ENCODE results near the gene AKAP6. TPM values are rescaled to one million over a fixed set of nuclear protein-coding genes. Genes with fewer than 3 reads are reported as not detected.
"Not testable (repeated sequence)": the region's sequence is repeated elsewhere in the genome, so short reads cannot be mapped to it uniquely, and the experiment has no call there.

The AKAP6 gene
- total RNA-seq, 1 donor from 2014 or later = 4.7 TPM

DNA sequence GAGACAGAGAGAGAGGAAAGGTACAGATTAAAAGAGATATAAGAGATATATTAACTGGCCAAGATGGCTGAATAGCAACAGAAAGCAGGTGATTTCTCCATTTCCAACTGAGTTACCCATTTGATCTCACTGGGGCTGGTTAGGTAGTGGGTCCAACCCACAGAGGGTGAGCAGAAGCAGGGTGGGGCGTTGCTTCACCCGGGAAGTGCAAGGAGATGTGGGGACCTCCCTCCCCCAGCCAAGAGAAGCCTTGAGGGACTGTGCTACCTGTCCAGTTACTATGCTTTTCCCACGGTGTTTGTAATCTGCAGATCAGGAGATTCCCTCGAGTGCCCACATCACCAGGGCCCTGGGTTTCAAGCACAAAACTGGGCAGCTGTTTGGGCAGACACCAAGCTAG lies 131.2 kb downstream of the AKAP6 start:
- no peaks in the 10 kb centered on the region for H3K9me3 Mint-ChIP-seq
- H3K27ac Mint-ChIP-seq = no peak overlapping the region
- no peak for DNase-seq (ENCODE audit: extremely low spot score, unreplicated experiment)
- no peaks in the 10 kb centered on the region for H3K36me3 Mint-ChIP-seq
- TF ChIP-seq, protein P1, sequence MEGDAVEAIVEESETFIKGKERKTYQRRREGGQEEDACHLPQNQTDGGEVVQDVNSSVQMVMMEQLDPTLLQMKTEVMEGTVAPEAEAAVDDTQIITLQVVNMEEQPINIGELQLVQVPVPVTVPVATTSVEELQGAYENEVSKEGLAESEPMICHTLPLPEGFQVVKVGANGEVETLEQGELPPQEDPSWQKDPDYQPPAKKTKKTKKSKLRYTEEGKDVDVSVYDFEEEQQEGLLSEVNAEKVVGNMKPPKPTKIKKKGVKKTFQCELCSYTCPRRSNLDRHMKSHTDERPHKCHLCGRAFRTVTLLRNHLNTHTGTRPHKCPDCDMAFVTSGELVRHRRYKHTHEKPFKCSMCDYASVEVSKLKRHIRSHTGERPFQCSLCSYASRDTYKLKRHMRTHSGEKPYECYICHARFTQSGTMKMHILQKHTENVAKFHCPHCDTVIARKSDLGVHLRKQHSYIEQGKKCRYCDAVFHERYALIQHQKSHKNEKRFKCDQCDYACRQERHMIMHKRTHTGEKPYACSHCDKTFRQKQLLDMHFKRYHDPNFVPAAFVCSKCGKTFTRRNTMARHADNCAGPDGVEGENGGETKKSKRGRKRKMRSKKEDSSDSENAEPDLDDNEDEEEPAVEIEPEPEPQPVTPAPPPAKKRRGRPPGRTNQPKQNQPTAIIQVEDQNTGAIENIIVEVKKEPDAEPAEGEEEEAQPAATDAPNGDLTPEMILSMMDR (conservative IDR thresholded peaks at IDR 0.05) = no peak
- H3K27me3 Mint-ChIP-seq = no peaks in the 10 kb centered on the region
- no peak overlapping the region for H3K4me3 Mint-ChIP-seq
- H3K4me1 Mint-ChIP-seq (ENCODE audit: unreplicated experiment) = no peaks in the 10 kb centered on the region

DNA sequence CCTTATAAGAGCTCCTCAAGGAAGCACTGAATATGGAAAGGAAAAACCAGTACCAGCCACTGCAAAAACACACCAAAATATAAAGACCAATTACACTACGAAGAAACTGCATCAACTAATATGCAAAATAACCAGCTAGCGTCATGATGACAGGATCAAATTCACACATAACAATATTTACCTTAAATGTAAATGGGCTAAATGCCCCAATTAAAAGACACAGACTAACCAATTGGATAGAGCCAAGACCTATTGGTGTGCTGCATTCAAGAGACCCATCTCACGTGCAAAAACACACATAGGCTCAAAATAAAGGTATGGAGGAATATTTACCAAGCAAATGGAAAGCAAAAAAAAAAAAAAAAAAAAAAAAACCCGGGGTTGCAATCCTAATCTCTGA lies 133.5 kb downstream of the AKAP6 start:
- not testable (repeated sequence) for H3K4me1 Mint-ChIP-seq (ENCODE audit: unreplicated experiment); H3K9me3 Mint-ChIP-seq; H3K27me3 Mint-ChIP-seq; H3K4me3 Mint-ChIP-seq; DNase-seq (ENCODE audit: extremely low spot score, unreplicated experiment); H3K27ac Mint-ChIP-seq; H3K36me3 Mint-ChIP-seq

DNA sequence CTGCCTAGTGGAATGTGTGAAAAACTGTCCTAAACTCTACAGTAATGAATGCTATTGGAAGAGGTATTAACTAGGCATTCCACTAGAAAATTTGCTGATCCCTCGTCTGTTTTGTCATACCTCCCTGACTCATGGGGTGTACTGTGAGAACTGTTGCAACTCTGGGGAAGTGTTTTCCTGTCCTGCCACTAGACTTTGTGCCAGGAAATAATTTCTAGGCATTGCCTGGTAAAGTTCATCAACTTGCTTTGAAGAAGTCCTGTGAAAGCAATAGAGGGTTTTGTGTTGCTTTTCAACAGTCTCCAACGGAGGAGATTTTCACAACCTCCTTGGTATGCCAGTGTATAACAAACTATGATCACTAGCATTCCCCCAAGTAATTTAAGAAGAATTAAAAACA lies 139.9 kb downstream of the AKAP6 start:
- Mint-ChIP-seq H3K4me1 (ENCODE audit: unreplicated experiment) (peaks cover 22% of the 10 kb centered on the region), H3K27ac (no peak overlapping the region), H3K9me3 (no peaks in the 10 kb centered on the region), H3K4me3 (no peak overlapping the region), H3K36me3 (no peaks in the 10 kb centered on the region), H3K27me3 (no peaks in the 10 kb centered on the region)
- TF ChIP-seq, protein P1 (conservative IDR thresholded peaks at IDR 0.05) = no peak
- DNase-seq (ENCODE audit: extremely low spot score, unreplicated experiment) = no peak

- no peaks in the 10 kb centered on the region for H3K36me3 Mint-ChIP-seq
- H3K4me3 Mint-ChIP-seq = no peak overlapping the region
- no peak overlapping the region for H3K27ac Mint-ChIP-seq
- no peaks in the 10 kb centered on the region for H3K27me3 Mint-ChIP-seq
- no peak for DNase-seq (ENCODE audit: extremely low spot score, unreplicated experiment)
- TF ChIP-seq, protein P1 (conservative IDR thresholded peaks at IDR 0.05) = peak; percentile 87
- H3K9me3 Mint-ChIP-seq = no peaks in the 10 kb centered on the region
- H3K4me1 Mint-ChIP-seq (ENCODE audit: unreplicated experiment) = peaks cover 25% of the 10 kb centered on the region
Observed at GRCh38 chr14:32469388-32470160, 140.5 kb downstream of the AKAP6 start.

- Mint-ChIP-seq H3K4me3 (no peak overlapping the region), H3K27ac (no peak overlapping the region), H3K36me3 (no peaks in the 10 kb centered on the region), H3K27me3 (no peaks in the 10 kb centered on the region), H3K4me1 (ENCODE audit: unreplicated experiment) (peaks cover 25% of the 10 kb centered on the region), H3K9me3 (no peaks in the 10 kb centered on the region)
- TF ChIP-seq, protein P1 (conservative IDR thresholded peaks at IDR 0.05) = no peak
- DNase-seq (ENCODE audit: extremely low spot score, unreplicated experiment) = no peak
Observed at GRCh38 chr14:32470161-32470715, 141.1 kb downstream of the AKAP6 start.

DNA sequence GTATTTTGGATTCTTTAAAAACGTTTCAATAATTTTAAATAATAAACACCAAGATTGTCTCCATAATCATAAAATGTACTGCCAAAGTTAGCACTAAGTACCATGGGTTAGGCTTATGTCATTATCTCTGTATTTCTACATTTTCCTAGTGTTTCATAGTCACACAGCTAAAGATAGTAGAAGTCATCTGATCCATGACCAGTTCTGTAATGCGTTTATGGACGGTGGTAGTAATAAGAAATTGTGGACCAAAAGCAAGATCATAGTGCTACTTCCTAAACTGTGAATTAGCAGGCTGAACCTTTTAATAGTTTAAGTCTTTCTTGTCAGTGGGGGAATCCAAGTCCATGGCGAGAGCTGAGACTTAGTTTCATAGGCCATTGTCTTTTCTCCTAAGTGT lies 142.1 kb downstream of the AKAP6 start:
- H3K4me3 Mint-ChIP-seq = no peak overlapping the region
- peaks cover 25% of the 10 kb centered on the region for H3K4me1 Mint-ChIP-seq (ENCODE audit: unreplicated experiment)
- no peak overlapping the region for H3K27ac Mint-ChIP-seq
- H3K27me3 Mint-ChIP-seq = no peaks in the 10 kb centered on the region
- H3K9me3 Mint-ChIP-seq = no peaks in the 10 kb centered on the region
- no peak for DNase-seq (ENCODE audit: extremely low spot score, unreplicated experiment)
- H3K36me3 Mint-ChIP-seq = no peaks in the 10 kb centered on the region
- TF ChIP-seq, protein P1 (conservative IDR thresholded peaks at IDR 0.05) = no peak
